A549 treated with CORT108297 at 1 μM for 4 hours (cell line): ENCODE results near the gene IGSF6. TPM values are rescaled to one million over a fixed set of nuclear protein-coding genes. Genes with fewer than 3 reads are reported as not detected.

Experiments used
- total RNA-seq: library from RNA; stranded (reverse); fragments of 200-300 nt; extraction: Qiagen RNA extraction; gene quantifications from 5 replicates; pipeline ENCODE4 v1.2.3, GENCODE V29; 2022

Gene IGSF6, protein sequence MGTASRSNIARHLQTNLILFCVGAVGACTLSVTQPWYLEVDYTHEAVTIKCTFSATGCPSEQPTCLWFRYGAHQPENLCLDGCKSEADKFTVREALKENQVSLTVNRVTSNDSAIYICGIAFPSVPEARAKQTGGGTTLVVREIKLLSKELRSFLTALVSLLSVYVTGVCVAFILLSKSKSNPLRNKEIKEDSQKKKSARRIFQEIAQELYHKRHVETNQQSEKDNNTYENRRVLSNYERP
- not detected in 5 replicates for total RNA-seq

DNA sequence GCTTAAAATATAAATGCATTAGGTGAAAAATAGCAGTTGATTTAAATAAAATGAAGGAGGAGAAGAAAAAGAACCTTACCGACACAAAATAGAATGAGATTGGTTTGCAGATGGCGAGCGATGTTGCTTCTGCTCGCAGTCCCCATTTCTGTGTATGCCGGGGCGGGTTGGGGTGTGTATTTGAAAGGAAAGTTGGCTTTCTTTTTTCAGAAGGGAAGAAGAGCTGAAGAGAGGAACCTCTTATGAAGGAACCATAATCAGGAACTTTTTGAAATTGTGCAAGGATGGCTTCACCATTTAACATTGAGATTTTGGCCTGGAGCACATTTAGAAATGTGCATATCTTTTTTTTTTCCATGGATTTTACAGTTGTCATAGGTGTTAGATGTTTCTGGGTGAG is at the start of gene IGSF6:
Gene IGSF6, minus strand, starts transcription at position 156 of the 400 bp plus-strand sequence. Its CDS starts 10 bp downstream, at position 146.

DNA sequence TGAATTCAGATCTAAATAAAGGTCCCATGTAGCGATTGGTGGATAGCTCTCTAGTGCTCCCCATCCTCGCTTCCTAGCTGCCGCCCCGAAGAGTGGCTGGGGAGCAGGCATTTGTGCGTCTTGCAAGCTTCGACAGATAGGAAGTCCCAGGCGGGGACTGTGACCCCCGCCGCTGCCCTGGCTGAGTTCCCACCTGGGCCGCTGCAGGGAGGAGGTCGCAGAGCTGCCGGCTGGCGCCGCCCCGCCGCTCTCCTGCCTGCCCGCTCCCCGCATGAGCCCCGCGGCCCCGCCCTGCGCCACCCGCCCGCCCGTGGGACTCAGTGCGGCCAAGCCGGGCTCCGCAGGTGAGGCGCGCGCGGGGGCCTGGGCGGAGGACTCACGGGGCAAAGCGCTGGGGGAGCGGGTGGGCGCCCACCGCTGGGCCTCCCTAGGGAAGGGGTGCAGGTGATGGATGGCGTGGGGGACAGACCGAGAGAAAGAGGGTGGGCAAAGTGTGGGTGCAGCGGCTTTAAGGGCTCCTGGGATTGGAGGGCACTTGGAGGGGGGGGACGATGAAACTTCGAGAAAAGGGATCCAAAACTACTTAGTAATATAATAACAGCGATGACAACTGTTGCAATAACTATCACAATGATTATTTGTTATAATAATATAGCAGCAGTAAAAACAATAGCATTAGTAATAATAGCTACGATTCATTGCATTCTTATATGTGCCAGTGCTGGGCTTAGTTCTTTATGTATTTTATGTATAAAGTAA is 11.7 kb upstream of the IGSF6 start, which contains the start of gene OTOA:
Gene OTOA, plus strand, starts transcription at position 80 of the 759 bp plus-strand sequence. CDS start 14,547 bp downstream, outside the sequence.

DNA sequence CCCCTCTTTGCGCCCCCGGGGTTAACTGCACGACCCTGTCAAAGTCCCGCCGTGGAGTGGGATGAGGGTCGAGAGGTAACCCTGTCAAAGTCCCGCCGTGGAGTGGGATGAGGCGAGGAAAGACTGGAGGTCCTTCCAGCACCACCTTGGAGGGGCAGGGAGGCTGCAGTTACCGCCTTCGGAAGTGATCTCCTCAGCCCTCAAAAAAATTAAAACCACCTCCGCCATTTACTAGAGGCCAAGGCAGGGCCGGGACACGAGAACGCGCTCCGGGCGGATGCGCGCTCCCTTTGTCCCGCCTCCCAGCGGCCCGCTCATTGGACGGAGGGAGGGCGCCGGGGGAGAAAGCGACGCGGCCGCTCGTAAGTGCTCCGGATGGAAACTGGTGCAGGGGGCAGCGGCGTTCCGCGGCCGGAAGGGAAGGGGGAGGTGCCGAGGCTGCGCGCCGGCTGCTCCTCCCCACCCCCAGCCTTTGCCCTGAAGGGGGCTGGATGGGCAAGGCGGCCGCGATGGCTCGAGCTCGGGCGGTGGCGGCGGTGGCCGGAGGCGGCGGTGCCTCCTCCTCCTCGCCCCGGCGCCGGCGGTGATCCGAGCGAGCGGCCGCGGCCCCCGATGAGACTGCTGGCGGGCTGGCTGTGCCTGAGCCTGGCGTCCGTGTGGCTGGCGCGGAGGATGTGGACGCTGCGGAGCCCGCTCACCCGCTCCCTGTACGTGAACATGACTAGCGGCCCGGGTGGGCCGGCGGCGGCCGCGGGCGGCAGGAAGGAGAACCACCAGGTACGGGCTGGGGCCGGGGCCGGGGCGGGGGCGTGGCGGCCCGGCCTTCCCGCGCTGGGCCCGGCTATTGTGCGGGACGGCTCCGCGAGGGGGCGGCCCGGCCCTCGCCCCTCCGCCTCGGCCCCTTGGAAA is 53.0 kb downstream of the IGSF6 start, which contains the start of gene METTL9:
Gene METTL9, plus strand, starts transcription at position 456 of the 909 bp plus-strand sequence. Its CDS starts 157 bp downstream, at position 613.

Other genes starting within 250 kb of the IGSF6 start
- gene METTL9, start 53.0 kb downstream of the IGSF6 start, total RNA-seq: 90.8 to 101 TPM (median 96.3 TPM) in 5 replicates
- gene OTOA, start 11.4 kb upstream of the IGSF6 start, total RNA-seq: 0.03 to 0.16 TPM (median 0.05 TPM) in 4 of 5 replicates, not detected in the other
- 20.0 to 28.3 TPM (median 26.0 TPM) in 5 replicates for gene NPIPB4, start 205.1 kb upstream of the IGSF6 start, total RNA-seq